Fibroblast of skin of back (primary cell): ENCODE data around the gene KLHDC10. TPM values are rescaled to one million over a fixed set of nuclear protein-coding genes. Genes with fewer than 3 reads are reported as not detected.
"Not testable (repeated sequence)": the region's sequence is repeated elsewhere in the genome, so short reads cannot be mapped to it uniquely, and the experiment has no call there.

ENCODE experiments used
- DNase-seq: peaks from one replicate; pipeline ENCODE4 v3.0.0-alpha.2; 2013
- polyA plus RNA-seq, 2 experiments: library from polyadenylated mRNA; unstranded; fragments of 120-200 nt; gene quantifications; one replicate each; pipeline ENCODE4 v1.2.1, GENCODE V29; 2013; ENCODE audit not compliant: insufficient read length in 2 of 2

KLHDC10 gene, protein sequence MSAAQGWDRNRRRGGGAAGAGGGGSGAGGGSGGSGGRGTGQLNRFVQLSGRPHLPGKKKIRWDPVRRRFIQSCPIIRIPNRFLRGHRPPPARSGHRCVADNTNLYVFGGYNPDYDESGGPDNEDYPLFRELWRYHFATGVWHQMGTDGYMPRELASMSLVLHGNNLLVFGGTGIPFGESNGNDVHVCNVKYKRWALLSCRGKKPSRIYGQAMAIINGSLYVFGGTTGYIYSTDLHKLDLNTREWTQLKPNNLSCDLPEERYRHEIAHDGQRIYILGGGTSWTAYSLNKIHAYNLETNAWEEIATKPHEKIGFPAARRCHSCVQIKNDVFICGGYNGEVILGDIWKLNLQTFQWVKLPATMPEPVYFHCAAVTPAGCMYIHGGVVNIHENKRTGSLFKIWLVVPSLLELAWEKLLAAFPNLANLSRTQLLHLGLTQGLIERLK
- polyA plus RNA-seq (2013, experiment 1 of 2; ENCODE audit: insufficient read length), result 18.8 TPM
- 18.8 TPM for polyA plus RNA-seq (2013, experiment 2 of 2; ENCODE audit: insufficient read length)

DNA sequence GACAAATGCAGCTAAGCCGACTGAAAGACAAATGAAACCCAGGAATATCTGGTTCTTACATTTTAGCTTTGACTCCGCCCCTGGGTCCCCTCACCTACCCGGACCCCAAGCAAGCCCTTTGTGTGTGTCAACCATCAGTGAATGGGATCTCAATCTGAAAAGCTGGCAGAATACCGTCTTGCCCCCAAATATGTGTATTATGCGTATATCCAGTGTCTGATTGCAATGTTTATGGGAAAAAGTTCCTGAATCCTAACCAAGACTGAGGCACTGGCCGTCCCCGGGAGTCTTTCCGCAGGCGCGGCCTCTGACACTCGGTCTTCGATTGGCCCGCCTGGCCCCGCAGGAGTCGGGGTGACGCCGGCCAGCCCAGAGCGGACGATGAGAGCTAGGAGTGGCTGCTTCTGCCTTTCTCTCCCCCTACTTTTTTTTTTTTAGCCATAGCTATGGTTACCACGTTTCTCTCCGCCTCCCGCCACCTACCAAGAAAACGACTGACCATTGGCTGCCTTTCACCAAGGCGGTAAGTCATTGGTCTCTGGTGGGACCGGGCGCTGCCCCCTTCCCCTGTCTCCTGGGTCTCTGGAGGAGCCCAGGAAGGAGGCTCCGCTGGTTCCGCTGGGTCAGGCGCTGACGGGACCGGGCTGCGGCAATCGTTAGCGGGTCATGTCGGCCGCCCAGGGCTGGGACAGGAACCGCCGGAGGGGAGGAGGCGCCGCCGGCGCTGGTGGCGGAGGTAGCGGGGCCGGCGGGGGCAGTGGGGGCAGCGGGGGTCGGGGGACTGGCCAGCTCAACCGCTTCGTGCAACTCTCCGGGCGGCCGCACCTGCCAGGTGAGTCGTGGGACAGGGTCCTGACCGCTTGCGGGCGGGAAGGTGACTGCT is at the start of gene KLHDC10:
KLHDC10 (plus strand) TSS at position 557 of the 883 bp plus-strand sequence; CDS start at position 667, 110 bp downstream.
- DNase-seq, result peak; percentile 99

DNA sequence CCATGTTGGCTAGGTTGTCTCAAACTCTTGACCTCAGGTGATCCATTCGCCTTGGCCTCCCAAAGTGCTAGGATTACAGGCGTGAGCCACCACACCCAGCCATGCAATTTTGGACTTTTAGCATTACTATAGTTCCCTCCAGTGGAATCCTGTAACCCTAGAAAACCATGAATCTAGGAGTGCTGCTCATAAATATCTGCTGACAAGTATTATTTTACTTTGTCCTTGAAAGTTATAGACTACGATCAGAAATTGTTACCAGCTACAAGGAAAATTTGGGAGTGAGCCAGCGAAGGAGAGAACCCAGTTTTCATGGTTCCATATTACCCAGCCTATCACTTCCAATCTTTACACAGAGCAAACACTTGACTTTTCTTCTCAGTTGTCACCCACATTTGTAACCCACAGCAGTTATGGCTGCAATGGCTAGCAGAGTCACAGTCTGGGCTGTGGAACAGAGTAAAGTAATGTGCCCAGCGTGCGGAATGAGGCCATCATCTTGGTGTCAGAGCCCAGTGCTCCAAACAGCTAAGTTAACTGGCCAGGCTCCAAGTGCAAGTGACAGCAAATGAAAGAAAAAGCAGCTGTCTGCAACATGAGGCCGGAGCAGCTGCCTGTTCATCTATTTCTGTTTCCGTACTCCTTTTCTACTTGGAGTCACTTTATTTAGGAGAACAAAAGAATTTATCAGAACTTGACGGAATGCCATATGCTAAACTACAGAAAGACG is 49.1 kb upstream of the KLHDC10 start:
- no peak for DNase-seq

DNA sequence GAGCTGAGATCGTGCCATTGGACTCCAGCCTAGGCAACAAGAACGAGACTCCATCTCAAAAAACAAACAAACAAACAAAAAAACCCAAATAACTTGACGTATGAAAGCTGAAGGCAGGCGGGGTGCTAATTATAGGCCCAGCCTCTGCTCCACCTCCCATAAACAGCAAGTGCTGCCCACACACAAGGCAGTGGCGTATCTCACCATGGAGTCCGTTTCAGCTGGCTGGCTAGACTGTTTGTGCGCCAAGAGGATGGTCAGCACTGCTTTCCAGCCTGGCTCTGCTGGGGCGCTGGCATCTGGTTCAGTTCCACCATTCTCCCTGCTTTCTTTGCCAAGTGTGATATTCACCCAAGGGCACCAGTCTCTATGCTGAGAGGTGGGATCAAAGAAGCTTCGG is 48.2 kb upstream of the KLHDC10 start:
- DNase-seq, result no peak

DNA sequence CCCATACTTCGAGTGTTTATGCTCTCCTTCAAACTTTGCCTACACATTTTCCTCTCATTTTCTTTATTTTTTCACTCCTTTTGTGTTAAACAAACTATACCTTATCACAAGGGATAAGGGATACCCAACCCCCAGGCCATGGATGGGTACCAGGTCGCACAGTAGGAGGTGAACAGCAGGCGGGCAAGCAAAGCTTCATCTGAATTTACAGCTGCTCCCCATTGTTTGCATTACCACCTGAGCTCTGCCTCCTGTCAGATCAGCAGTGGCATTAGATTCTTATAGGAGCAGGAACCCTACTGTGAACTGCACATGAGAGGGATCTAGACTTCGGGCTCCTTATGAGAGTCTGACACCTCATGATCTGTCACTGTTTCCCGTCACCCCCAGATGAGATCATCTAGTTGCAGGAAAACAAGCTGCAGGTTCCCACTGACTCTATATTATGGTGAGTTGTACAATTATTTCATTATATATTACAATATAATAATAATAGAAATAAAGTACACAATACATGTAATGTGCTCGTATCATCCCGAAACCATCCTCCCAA is 47.6 kb upstream of the KLHDC10 start:
- no peak for DNase-seq

DNA sequence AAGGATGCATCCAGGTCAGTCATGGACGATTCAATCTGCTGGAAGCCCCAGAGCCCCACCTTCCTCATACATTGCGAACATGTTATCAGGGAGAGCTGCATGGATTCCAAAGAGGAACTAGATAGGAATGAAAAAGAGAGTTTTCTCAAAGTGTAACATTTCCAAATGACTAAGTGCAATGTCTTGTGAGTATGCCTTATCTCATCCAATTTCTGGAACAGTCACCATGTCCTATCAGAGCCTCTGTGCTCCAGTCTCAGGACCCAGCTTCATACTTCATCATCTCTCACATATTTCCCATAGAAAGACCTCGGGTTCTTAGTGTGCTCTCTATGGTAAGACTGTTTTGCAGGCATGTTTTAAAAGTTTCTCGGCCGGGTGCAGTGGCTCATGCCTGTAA is 45.9 kb upstream of the KLHDC10 start:
- peak; percentile 33 for DNase-seq

DNA sequence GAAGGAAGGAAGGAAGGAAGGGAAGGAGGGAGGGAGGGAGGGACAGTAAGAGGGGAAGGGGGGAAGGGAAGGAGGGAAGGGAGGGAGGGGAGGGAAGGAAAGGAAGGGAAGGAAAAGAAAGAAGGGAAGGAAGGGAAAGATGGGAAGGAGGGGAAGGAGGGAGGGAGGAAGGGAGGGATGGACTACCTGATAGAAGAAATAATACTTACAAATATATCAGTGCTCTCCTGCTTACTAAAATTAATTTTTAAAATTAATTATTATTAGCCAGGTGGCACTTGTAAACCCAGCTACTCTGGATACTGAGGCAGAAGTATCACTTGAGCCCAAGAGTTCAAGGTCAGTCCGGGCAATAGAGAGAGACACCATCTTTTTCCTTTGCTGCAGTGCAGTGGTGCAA is 37.6 kb upstream of the KLHDC10 start:
- DNase-seq, result no peak

- DNase-seq, result no peak
Observed at GRCh38 chr7:130037703-130038102, 32.6 kb upstream of the KLHDC10 start.

GRCh38 chr7:130040576-130040975 is 29.8 kb upstream of the KLHDC10 start:
- no peak for DNase-seq

- peak; percentile 13 for DNase-seq
Observed at GRCh38 chr7:130047831-130048230, 22.5 kb upstream of the KLHDC10 start.

GRCh38 chr7:130048906-130049305 is 21.4 kb upstream of the KLHDC10 start:
- DNase-seq, result no peak

GRCh38 chr7:130052250-130052649 is 18.1 kb upstream of the KLHDC10 start:
- DNase-seq, result not testable (repeated sequence)

DNA sequence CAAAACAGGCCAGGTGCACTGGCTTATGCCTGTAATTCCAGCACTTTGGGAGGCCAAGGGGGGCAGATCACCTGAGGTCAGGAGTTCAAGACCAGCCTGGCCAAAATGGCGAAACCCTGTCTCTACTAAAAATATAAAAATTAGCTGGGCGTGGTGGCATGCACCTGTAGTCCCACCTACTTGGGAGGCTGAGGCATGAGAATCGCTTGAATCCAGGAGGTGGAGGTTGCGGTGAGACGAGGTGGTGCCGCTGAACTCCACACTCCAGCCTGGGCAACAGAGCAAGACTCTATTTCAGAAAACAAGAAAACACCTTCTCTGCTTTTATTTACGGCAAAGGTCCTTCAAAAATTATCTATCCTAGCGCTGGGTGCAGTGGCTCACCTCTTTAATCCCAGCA is 15.1 kb upstream of the KLHDC10 start:
- not testable (repeated sequence) for DNase-seq

GRCh38 chr7:130062246-130062645 is 8.1 kb upstream of the KLHDC10 start:
- DNase-seq, result no peak

- DNase-seq, result peak; percentile 35
Observed at GRCh38 chr7:130063036-130063435, 7.3 kb upstream of the KLHDC10 start.

DNA sequence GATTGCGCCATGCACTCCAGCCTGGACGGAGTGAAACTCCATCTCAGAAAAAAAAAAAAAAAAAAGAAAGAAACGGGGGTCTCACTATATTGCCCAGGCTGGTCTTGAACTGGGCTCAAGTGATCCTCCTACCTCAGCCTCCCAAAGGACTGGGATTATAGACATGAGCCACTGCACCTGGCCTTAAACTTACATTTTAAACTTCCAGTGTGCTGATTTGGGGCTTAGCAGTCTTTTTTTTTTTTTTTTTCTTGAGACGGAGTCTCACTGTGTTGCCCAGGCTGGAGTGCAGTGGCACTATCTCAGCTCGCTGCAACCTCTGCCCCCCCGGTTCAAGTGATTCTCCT is 5.8 kb upstream of the KLHDC10 start:
- not testable (repeated sequence) for DNase-seq

DNA sequence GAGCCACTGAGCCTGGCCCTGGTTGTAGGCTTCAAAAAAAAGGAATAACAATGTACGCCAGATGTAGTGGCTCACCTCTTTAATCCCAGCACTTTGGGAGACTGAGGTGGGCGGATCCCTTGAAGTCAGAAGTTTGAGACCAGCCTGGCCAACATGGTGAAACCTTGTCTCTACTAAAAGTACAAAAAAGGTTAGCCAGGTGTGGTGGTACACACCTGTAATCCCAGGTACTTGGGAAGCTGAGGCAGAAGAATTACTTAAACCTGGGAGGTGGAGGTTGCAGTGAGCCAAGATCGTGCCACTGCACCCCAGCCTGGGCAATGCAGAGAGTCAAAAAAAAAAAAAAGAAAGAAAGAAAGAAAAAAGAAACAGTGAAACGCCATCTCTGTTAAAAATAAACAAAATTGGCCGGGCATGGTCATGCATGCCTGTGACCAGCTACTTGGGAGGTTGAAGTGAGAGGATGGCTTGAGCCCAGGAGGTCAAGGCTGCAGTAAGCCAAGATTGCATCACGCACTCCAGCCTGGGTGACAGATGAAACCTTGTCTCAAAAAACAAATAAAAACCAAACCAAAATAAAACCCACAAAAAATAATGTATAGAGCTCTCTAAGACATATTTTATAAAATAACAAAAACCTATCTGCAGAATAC is 4.7 kb upstream of the KLHDC10 start:
- DNase-seq, result no peak

DNA sequence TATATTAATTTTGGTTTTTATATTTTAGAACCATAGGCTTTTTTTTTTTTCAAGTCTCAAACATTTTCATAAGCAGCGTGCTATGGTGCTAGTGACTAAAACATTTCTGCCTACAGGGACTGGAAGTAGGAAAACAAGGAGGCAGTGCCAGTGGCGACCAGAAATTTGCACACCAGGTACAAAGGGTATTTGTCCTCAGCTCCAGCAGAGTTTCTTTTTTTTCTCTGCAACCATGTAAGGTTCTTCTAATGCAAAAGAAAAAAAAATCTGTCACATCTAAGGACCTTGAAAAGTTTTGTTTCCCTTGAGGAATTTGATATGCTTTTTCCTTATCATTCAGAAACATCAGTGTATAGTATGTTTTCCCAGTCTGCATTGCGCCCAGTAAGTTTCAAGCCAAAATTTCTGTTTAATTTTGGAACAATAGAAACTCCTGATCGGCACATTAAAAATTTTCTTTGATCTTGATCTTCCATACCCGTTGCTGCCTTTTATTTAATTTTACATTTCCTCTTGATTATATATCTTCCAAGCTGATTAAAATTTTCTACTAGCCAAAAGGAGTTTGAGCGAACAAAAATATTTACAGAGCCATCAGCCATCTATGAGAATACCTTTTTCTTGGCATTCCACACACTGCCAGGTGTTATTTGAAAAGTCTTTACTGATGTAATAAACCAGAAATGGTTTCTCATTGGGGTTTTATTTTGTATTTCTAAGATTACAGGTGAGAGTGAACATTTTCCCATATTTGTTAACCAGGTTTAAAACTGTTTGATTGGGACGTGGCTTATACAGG is 956 bp upstream of the KLHDC10 start:
- no peak for DNase-seq

- DNase-seq, result peak; percentile 16
Observed at GRCh38 chr7:130070861-130071622, 708 bp downstream of the KLHDC10 start.

DNA sequence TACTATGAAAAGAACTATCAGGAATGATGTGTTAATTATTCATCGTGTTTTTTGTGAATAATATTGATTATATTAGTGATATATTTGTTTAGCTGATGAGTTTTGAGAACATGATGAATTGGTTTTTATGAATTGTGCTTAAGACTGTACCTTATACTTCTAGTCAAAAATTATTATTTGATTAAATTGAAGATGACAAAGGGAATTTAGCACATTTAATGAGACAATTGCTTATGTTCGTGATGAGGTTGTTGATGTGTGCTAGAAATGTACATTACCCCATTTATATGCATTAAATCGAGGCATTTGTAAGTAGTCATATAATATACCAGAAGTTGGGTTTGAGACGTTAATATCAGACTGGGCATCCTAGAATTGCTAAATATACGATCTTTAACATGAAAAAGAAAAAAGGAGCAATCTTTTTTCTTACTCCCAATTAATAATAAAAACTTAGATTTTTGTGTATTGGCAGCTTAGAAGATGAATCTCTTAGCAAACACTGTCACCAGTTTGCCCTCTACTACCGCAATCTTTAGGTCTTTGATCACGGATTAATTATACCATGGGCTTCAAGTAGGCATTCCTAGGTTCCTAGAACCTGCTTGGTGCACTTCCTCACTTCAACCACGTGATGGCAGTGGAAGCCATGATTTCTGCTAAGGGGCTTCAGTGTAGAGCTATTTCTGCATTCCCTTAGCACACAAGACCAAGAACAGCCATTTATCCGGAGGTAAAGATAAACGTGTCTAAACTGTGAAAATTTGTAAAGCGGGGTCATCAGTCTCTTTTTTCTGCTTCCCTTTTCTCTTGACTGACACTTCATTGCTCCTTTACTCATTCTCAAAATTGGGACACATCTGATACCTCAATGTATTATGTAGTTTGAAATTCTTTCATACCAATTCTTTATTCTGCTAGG is 1.6 kb downstream of the KLHDC10 start:
- DNase-seq, result peak; percentile 85
